Measurements from ENCODE around the gene CLDN19. TPM values are rescaled to one million over a fixed set of nuclear protein-coding genes. Genes with fewer than 3 reads are reported as not detected.

CLDN19 gene
- total RNA-seq, 1 donor from 2014 or later: not detected

DNA sequence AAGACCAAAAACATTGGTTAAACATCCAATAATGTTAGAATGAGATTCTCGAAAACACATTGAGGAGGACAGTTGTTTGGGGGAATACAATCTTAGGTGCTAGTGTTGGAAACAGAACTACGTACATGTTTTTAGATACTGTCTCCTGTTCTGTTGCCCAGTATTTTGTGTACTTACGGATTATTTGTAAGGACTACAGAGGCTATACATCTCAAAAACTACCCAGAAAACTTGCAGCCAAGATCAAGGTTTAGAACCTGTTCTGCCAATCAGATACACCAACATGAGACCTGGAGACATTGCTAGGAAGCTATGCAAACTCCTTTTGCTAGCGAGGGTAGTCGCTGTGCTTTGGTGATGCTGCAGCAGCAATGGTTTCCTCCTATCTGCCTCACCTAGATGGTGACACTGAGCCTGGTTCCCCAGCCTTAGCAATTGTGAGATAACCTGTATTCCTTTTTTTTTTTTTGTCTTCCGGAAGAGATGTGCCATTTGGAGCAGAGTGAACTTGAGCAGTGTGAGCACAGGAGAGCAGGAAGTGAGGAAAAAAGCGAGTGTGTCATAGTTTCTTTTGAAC, 36.1 kb downstream of the CLDN19 start:
- H3K4me3 Mint-ChIP-seq (ENCODE audit: unreplicated experiment): no peak overlapping the region
- DNase-seq (ENCODE audit: low spot score): no peak
- H3K4me1 Mint-ChIP-seq (ENCODE audit: unreplicated experiment): no peaks in the 10 kb centered on the region
- TF ChIP-seq, protein P1, sequence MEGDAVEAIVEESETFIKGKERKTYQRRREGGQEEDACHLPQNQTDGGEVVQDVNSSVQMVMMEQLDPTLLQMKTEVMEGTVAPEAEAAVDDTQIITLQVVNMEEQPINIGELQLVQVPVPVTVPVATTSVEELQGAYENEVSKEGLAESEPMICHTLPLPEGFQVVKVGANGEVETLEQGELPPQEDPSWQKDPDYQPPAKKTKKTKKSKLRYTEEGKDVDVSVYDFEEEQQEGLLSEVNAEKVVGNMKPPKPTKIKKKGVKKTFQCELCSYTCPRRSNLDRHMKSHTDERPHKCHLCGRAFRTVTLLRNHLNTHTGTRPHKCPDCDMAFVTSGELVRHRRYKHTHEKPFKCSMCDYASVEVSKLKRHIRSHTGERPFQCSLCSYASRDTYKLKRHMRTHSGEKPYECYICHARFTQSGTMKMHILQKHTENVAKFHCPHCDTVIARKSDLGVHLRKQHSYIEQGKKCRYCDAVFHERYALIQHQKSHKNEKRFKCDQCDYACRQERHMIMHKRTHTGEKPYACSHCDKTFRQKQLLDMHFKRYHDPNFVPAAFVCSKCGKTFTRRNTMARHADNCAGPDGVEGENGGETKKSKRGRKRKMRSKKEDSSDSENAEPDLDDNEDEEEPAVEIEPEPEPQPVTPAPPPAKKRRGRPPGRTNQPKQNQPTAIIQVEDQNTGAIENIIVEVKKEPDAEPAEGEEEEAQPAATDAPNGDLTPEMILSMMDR (IDR thresholded peaks at IDR 0.05; ENCODE audit: unreplicated experiment): no peak
- H3K36me3 Mint-ChIP-seq (ENCODE audit: low read depth, unreplicated experiment): peaks cover 57% of the 10 kb centered on the region
- H3K9me3 Mint-ChIP-seq (ENCODE audit: unreplicated experiment): no peaks in the 10 kb centered on the region
- H3K27ac Mint-ChIP-seq (ENCODE audit: unreplicated experiment): no peak overlapping the region
- peaks cover 2% of the 10 kb centered on the region for H3K27me3 Mint-ChIP-seq (ENCODE audit: unreplicated experiment)

DNA sequence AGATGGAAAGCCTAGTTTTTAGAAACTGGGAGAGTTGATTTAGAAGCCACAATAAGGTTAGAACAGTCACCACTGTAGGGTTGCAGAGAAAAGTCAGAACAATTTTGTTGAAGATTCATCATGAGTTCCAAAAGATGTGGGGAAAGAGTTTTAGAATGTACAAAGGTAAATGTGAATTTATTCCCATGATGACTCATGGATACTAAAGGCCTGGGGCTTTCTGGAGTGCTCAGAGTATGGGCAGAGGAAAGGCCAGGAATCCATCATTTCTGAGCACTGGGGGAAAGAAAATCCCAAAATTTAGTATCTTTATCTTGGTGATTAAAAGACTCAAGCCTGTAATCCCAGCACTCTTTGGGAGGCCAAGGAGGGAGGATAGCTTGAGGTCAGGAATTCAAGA, 40.0 kb downstream of the CLDN19 start:
- H3K4me3 Mint-ChIP-seq (ENCODE audit: unreplicated experiment): no peak overlapping the region
- TF ChIP-seq, protein P1 (IDR thresholded peaks at IDR 0.05; ENCODE audit: unreplicated experiment): no peak
- peaks cover 2% of the 10 kb centered on the region for H3K27me3 Mint-ChIP-seq (ENCODE audit: unreplicated experiment)
- no peak for DNase-seq (ENCODE audit: low spot score)
- H3K36me3 Mint-ChIP-seq (ENCODE audit: low read depth, unreplicated experiment): peaks cover 76% of the 10 kb centered on the region
- no peaks in the 10 kb centered on the region for H3K4me1 Mint-ChIP-seq (ENCODE audit: unreplicated experiment)
- no peak overlapping the region for H3K27ac Mint-ChIP-seq (ENCODE audit: unreplicated experiment)
- no peaks in the 10 kb centered on the region for H3K9me3 Mint-ChIP-seq (ENCODE audit: unreplicated experiment)

DNA sequence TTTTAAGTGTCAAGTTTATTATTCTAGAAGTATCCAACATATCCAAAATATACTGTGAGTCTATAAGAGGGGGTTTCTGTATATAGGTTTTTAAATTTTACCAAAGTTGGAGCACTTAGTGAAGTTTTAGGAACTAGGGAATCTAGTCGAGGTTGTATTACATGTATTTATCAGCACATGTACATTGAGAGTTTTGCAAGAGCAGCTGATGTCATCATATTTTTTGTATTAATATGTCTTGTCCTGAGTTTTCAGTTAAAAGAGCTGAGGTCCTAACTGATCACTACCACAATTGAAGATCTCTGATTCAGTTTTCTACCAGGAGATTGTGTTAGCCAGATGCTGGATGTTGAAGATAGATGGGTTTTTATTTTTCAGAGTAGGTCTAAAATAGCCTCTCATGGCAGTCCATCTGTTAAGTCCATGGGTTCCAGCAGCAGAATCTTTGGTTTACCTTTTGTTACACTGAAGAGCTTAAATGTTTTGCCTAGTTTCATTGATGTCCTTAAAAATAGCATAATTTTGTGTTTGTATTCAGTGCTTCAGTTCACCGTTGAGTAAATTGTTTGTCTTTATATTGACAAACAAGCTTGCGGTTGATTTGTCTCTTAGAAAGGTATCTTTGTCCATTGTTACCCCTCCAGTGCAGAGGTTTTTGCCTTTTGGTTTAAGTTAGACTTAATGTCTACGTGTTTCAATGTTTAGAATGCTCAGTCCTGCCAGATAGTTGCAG, 41.8 kb downstream of the CLDN19 start:
- no peaks in the 10 kb centered on the region for H3K4me1 Mint-ChIP-seq (ENCODE audit: unreplicated experiment)
- no peak for DNase-seq (ENCODE audit: low spot score)
- peaks cover 2% of the 10 kb centered on the region for H3K27me3 Mint-ChIP-seq (ENCODE audit: unreplicated experiment)
- H3K36me3 Mint-ChIP-seq (ENCODE audit: low read depth, unreplicated experiment): peaks cover 67% of the 10 kb centered on the region
- peak overlapping the region; percentile 26 for H3K4me3 Mint-ChIP-seq (ENCODE audit: unreplicated experiment)
- H3K27ac Mint-ChIP-seq (ENCODE audit: unreplicated experiment): peak overlapping the region; percentile 10
- no peaks in the 10 kb centered on the region for H3K9me3 Mint-ChIP-seq (ENCODE audit: unreplicated experiment)
- TF ChIP-seq, protein P1 (IDR thresholded peaks at IDR 0.05; ENCODE audit: unreplicated experiment): no peak

GRCh38 chr1:42692911-42693310, 47.1 kb downstream of the CLDN19 start:
- Mint-ChIP-seq H3K36me3 (ENCODE audit: low read depth, unreplicated experiment) (peaks cover 27% of the 10 kb centered on the region), H3K27me3 (ENCODE audit: unreplicated experiment) (no peaks in the 10 kb centered on the region), H3K9me3 (ENCODE audit: unreplicated experiment) (no peaks in the 10 kb centered on the region), H3K27ac (ENCODE audit: unreplicated experiment) (no peak overlapping the region), H3K4me1 (ENCODE audit: unreplicated experiment) (peaks cover 11% of the 10 kb centered on the region), H3K4me3 (ENCODE audit: unreplicated experiment) (no peak overlapping the region)
- DNase-seq (ENCODE audit: low spot score): no peak
- TF ChIP-seq, protein P1 (IDR thresholded peaks at IDR 0.05; ENCODE audit: unreplicated experiment): no peak

GRCh38 chr1:42692461-42692860, 47.6 kb downstream of the CLDN19 start:
- Mint-ChIP-seq H3K27me3 (ENCODE audit: unreplicated experiment) (no peaks in the 10 kb centered on the region), H3K9me3 (ENCODE audit: unreplicated experiment) (no peaks in the 10 kb centered on the region), H3K36me3 (ENCODE audit: low read depth, unreplicated experiment) (peaks cover 22% of the 10 kb centered on the region), H3K27ac (ENCODE audit: unreplicated experiment) (no peak overlapping the region), H3K4me1 (ENCODE audit: unreplicated experiment) (peaks cover 11% of the 10 kb centered on the region), H3K4me3 (ENCODE audit: unreplicated experiment) (no peak overlapping the region)
- TF ChIP-seq, protein P1 (IDR thresholded peaks at IDR 0.05; ENCODE audit: unreplicated experiment): no peak
- DNase-seq (ENCODE audit: low spot score): no peak

All from endothelial cell (in vitro differentiated cells).